GM12872 (cell line): ENCODE data around the gene ACOD1.

Source experiments
- TF ChIP-seq, protein P1 (sequence below): IDR thresholded peaks from 3 replicates; pipeline ENCODE4 v1.5.1; 2011; ENCODE audit warnings: low read depth, mild to moderate bottlenecking, low read length, moderate library complexity; ENCODE audit not compliant: insufficient read depth

Gene ACOD1

DNA sequence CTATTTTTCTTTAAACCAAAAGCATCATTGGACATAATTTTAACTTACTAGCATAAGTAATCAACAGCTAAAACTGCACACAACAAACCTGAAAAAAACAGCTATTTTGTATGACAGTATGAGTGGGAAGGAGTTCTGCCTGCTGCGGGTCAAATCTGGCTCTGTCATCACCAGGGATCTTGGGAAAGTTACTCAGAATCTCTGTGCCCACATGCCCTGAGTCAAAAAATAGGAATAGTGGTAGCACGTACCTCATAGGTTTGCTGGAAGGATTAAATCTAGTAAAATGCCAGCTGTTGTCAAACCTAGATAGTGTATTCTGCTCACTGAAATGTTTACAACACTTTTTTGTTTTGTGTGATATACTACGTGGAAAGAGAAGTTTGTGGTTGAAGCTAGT is 44.7 kb downstream of the ACOD1 start:
- TF ChIP-seq, protein P1, sequence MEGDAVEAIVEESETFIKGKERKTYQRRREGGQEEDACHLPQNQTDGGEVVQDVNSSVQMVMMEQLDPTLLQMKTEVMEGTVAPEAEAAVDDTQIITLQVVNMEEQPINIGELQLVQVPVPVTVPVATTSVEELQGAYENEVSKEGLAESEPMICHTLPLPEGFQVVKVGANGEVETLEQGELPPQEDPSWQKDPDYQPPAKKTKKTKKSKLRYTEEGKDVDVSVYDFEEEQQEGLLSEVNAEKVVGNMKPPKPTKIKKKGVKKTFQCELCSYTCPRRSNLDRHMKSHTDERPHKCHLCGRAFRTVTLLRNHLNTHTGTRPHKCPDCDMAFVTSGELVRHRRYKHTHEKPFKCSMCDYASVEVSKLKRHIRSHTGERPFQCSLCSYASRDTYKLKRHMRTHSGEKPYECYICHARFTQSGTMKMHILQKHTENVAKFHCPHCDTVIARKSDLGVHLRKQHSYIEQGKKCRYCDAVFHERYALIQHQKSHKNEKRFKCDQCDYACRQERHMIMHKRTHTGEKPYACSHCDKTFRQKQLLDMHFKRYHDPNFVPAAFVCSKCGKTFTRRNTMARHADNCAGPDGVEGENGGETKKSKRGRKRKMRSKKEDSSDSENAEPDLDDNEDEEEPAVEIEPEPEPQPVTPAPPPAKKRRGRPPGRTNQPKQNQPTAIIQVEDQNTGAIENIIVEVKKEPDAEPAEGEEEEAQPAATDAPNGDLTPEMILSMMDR: no peak

DNA sequence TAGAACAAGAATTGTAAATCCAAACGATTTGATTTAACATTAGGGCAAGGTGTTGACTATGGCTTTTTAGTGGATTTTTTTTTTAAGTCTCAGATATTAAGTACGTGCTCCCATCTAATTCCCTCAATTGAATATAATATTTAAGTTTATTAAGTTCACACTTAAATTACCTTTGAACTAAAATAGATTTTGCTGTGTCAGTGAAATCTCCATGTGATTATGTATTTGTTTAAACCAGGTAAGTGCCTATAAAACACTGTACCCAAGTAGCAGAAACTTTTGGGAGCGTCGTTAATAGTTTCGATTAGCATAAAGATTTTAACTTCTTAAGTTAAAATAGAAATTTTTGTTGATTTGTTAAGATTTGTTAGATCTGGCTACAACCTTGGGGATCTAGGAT is 45.2 kb downstream of the ACOD1 start:
- TF ChIP-seq, protein P1: no peak

DNA sequence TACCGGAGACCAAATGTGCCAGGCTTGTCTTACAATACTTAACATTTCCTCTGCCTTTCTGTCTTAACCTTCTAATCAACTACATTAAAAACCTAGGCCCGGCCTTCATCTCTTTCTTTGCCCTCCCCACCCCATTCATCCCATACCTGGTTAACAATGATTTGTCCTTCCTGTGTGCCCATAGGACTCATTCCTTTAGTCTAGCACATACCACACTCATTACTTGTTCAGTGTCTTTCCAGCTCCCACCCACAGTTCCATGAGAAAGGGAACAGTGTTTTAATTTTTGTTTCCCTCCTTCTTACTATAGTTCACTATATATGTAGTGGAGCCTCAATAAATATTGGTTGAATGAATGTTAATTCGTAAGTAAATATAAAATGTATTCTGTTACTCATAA is 46.0 kb downstream of the ACOD1 start:
- TF ChIP-seq, protein P1: no peak

DNA sequence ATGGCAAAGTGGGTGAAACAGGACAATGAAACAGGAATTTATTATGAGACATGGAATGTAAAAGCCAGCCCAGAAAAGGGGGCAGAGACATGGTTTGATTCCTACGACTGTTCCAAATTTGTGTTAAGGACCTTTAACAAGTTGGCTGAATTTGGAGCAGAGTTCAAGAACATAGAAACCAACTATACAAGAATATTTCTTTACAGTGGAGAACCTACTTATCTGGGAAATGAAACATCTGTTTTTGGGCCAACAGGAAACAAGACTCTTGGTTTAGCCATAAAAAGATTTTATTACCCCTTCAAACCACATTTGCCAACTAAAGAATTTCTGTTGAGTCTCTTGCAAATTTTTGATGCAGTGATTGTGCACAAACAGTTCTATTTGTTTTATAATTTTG is 52.2 kb downstream of the ACOD1 start:
- TF ChIP-seq, protein P1: no peak

DNA sequence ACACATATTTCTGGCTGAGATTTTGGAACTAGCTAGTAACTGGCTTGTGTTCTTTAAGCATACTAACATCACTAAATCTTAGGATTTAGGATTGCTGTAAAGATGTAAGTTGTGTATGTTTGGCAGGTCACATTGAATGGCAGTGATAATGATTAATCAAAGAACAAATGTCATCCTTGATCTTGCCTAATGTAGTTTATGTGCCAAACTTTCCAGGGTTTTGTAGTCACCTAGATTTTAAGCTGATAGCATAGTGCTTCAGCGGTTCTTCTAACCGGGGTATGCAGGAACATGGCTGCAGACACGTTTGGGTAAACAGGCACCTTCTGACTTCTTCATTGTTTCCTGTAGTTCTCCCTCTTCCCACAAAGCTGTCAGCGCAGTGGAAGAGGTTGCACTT is 53.2 kb downstream of the ACOD1 start:
- TF ChIP-seq, protein P1: no peak

DNA sequence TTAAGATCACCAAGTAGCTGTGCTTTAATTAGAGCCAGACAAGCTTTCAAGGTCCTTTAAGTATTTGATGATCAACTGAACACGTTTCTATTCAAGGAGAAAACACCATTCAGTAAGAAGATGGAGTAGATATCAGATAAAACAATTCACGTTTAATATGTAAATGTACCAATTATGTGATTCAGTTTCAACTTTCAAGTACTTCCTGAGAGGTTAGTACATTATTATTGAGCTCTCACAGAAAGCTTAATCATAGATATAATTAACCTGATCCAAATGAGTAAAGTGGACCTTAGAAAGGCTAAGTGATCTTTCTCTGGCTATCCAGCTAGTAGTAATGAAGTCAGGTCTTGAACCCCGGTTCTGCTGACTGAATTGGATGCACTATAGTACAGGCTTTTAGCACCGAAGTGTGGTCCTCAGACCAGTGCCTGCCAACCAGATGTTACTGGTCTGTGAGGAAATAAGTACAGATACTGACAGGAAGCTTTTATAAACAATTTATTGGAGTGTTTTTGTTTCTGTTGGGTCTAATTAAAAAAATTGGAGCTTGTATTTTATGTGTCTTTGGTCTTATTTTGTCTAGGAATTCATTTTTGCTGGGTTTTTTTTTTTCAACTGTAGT is 53.8 kb downstream of the ACOD1 start:
- TF ChIP-seq, protein P1: no peak

DNA sequence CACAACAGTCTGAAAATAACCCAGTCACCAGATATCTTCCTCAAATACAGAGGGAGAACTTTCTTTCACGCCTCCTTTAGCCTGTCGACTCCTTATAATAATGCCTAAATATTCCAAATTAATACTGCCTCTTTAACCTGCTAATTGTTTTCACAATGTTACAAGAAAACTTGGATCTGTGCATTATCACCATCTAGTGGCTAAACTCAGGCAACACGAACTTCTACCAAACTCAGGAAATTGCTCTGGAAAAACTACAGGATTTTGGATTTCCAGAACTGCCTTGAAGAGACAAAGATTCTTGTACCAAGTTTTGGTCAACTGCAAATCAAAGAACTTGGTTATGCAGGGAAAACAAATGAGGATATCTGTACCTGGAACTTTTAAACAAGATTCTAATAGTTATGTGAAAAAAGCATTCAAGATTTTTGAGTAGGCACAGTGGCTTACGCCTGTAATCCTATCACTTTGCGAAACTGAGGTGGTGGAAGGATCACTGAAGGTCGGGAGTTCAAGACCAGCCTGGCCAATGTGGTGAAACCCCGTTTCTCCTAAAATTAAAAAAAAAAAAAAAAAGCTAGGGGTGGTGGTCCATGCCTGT is 54.4 kb downstream of the ACOD1 start:
- TF ChIP-seq, protein P1: peak; percentile 57
